Upper lobe of left lung (tissue), 6 donors: ENCODE measurements around the gene REEP5. TPM values are rescaled to one million over a fixed set of nuclear protein-coding genes. Genes with fewer than 3 reads are reported as not detected.

Experiments
- ATAC-seq, 2 donors: fragments of 200-7000 bp; cut with Tn5 transposase; one replicate each; pipeline ENCODE4 v1.9.1; 2022; ENCODE audit warnings: mild to moderate bottlenecking in 2 of 2, moderate library complexity in 2 of 2; ENCODE audit not compliant: low FRiP score in 2 of 2
- DNase-seq, 2 donors: peaks; one replicate each; pipeline ENCODE4 v3.0.0-alpha.2; 2019 to 2020
- H3K27ac ChIP-seq, 4 donors: fragments of 200-600 bp; sonication (generic); one replicate each; pipeline ENCODE4 v1.5.1; 2016 to 2019
- H3K27me3 ChIP-seq, 4 donors: fragments of 200-600 bp; sonication (generic); one replicate each; pipeline ENCODE4 v1.5.1; 2017 to 2019
- H3K36me3 ChIP-seq, 4 donors: fragments of 200-600 bp; sonication (generic); one replicate each; pipeline ENCODE4 v1.5.1; 2016 to 2019
- H3K4me1 ChIP-seq, 4 donors: fragments of 200-600 bp; sonication (generic); one replicate each; pipeline ENCODE4 v1.5.1; 2018 to 2019
- H3K4me3 ChIP-seq, 4 donors: fragments of 200-600 bp; sonication (generic); one replicate each; pipeline ENCODE4 v1.5.1; 2017 to 2019; ENCODE audit warnings: mild to moderate bottlenecking in 2 of 4, moderate library complexity in 1 of 4
- H3K9me3 ChIP-seq, 4 donors: fragments of 200-600 bp; sonication (generic); one replicate each; pipeline ENCODE4 v1.5.1; 2018 to 2019
- CTCF ChIP-seq, 6 experiments: fragments of 450-650 bp in 4 of 6; fragments of 200-600 bp in 2 of 6; sonication (generic) in 2 of 6; IDR thresholded peaks; one replicate each; pipeline ENCODE4 v1.5.1; 2016 to 2019; ENCODE audit warnings: antibody characterized with exemption in 6 of 6
- EP300 ChIP-seq, 4 donors: sonication (generic); formaldehyde crosslinking; IDR thresholded peaks; one replicate each; pipeline ENCODE4 v1.5.1; 2017; ENCODE audit warnings: antibody characterized with exemption in 4 of 4, control low read depth in 2 of 4
- POLR2A ChIP-seq, 4 donors: fragments of 450-650 bp; IDR thresholded peaks; one replicate each; pipeline ENCODE4 v1.5.1; 2016 to 2017; ENCODE audit warnings: antibody characterized with exemption in 4 of 4, mild to moderate bottlenecking in 2 of 4
- POLR2AphosphoS5 ChIP-seq, 2 donors: sonication (generic); formaldehyde crosslinking; IDR thresholded peaks; one replicate each; pipeline ENCODE4 v1.5.1; 2017; ENCODE audit warnings: antibody characterized with exemption in 2 of 2
- WGBS, 2 donors: methylation state at CpG; one replicate each; pipeline ENCODE4 v1.1.5; 2017 to 2018; 5-methylcytosine and 5-hydroxymethylcytosine counted together
- total RNA-seq, 6 donors: library from RNA; depleted of rRNA in 4 of 6; stranded (reverse); fragments of >200 nt in 4 of 6; gene quantifications; one replicate each; pipeline versions ENCODE4 v1.1.0 to v1.2.1, GENCODE V29; 2016 to 2021
- donor health status: DM: no; HTN: no; CAD: no; lungs with moderate emphysema.
- donor health status: DM: no; HTN: yes; CAD: no; lungs with severe emphysema.

Gene REEP5
- total RNA-seq, 6 donors from 2014 or later = 43.0 to 108 (median 95.3) TPM

GRCh38 chr5:112957036-112957808, 35.2 kb upstream of the REEP5 start:
- DNase-seq = no peak
- no peak overlapping the region for H3K27ac ChIP-seq
- ATAC-seq = no peak
- no peak overlapping the region for H3K4me3 ChIP-seq
- TF ChIP-seq POLR2AphosphoS5 (IDR thresholded peaks at IDR 0.05) (no peak), CTCF (IDR thresholded peaks at IDR 0.05) (no peak), POLR2A (IDR thresholded peaks at IDR 0.05) (no peak), EP300 (IDR thresholded peaks at IDR 0.05) (no peak)
- H3K4me1 ChIP-seq = peaks cover 15 to 27% (median 21%) of the 10 kb centered on the region in 4 donors
- WGBS, 2 donors = 53 to 64% methylated on average over 2 of the region's 2 CpGs
- H3K27me3 ChIP-seq = no peaks in the 10 kb centered on the region
- H3K36me3 ChIP-seq = no peaks in the 10 kb centered on the region
- H3K9me3 ChIP-seq = no peaks in the 10 kb centered on the region

- H3K4me1 ChIP-seq = peaks cover 15 to 27% (median 21%) of the 10 kb centered on the region in 4 donors
- no peaks in the 10 kb centered on the region for H3K9me3 ChIP-seq
- no peak overlapping the region for H3K27ac ChIP-seq
- H3K27me3 ChIP-seq = no peaks in the 10 kb centered on the region
- 69 to 73% methylated on average over 3 of the region's 3 CpGs for WGBS, 2 donors
- ATAC-seq (no peak), DNase-seq (no peak)
- no peak overlapping the region for H3K4me3 ChIP-seq
- TF ChIP-seq POLR2A (IDR thresholded peaks at IDR 0.05) (no peak), EP300 (IDR thresholded peaks at IDR 0.05) (no peak), CTCF (IDR thresholded peaks at IDR 0.05) (no peak), POLR2AphosphoS5 (IDR thresholded peaks at IDR 0.05) (no peak)
- no peaks in the 10 kb centered on the region for H3K36me3 ChIP-seq
Observed at GRCh38 chr5:112956606-112957005, 34.6 kb upstream of the REEP5 start.

GRCh38 chr5:112951124-112951702, 29.2 kb upstream of the REEP5 start:
- Histone ChIP-seq H3K9me3 (no peaks in the 10 kb centered on the region), H3K36me3 (no peaks in the 10 kb centered on the region), H3K27me3 (no peaks in the 10 kb centered on the region), H3K4me3 (no peak overlapping the region), H3K27ac (no peak overlapping the region), H3K4me1 (no peaks in the 10 kb centered on the region)
- no peak for ATAC-seq
- no peak for DNase-seq
- TF ChIP-seq POLR2A (IDR thresholded peaks at IDR 0.05) = no peak
- TF ChIP-seq CTCF (IDR thresholded peaks at IDR 0.05) = no peak
- no peak for TF ChIP-seq POLR2AphosphoS5 (IDR thresholded peaks at IDR 0.05)
- no peak for TF ChIP-seq EP300 (IDR thresholded peaks at IDR 0.05)
- 90% methylated on average over 12 of the region's 12 CpGs for WGBS, 2 donors

- DNase-seq (no peak), ATAC-seq (no peak)
- H3K4me3 ChIP-seq = no peak overlapping the region
- H3K27me3 ChIP-seq = no peaks in the 10 kb centered on the region
- H3K9me3 ChIP-seq = no peaks in the 10 kb centered on the region
- 88 to 94% methylated on average over 1 of the region's 1 CpG for WGBS, 2 donors
- H3K36me3 ChIP-seq = no peaks in the 10 kb centered on the region
- H3K27ac ChIP-seq = no peak overlapping the region
- H3K4me1 ChIP-seq = no peaks in the 10 kb centered on the region
- no peak for TF ChIP-seq CTCF (IDR thresholded peaks at IDR 0.05)
Observed at GRCh38 chr5:112948458-112948857, 26.4 kb upstream of the REEP5 start.

- DNase-seq (no peak), ATAC-seq (no peak)
- no peaks in the 10 kb centered on the region for H3K4me1 ChIP-seq
- no peaks in the 10 kb centered on the region for H3K9me3 ChIP-seq
- H3K36me3 ChIP-seq = no peaks in the 10 kb centered on the region
- no peak overlapping the region for H3K27ac ChIP-seq
- TF ChIP-seq POLR2A (IDR thresholded peaks at IDR 0.05) = no peak
- no peak for TF ChIP-seq CTCF (IDR thresholded peaks at IDR 0.05)
- no peak for TF ChIP-seq POLR2AphosphoS5 (IDR thresholded peaks at IDR 0.05)
- no peak for TF ChIP-seq EP300 (IDR thresholded peaks at IDR 0.05)
- no peak overlapping the region for H3K4me3 ChIP-seq
- no peaks in the 10 kb centered on the region for H3K27me3 ChIP-seq
- 50 to 60% methylated on average over 2 of the region's 2 CpGs for WGBS, 2 donors
Observed at GRCh38 chr5:112940670-112941069, 18.6 kb upstream of the REEP5 start.
